ENCODE data around the gene EMC10. TPM values are rescaled to one million over a fixed set of nuclear protein-coding genes. Genes with fewer than 3 reads are reported as not detected.

The EMC10 gene
- total and polyA plus RNA-seq, 2 of the 4 experiments (the other 2 are of a cell fraction), result 11.3 to 90.9 TPM

GRCh38 chr19:50501186-50501567 lies 24.9 kb downstream of the EMC10 start:
- no peak overlapping the region for H4K5ac ChIP-seq (ENCODE audit: low read depth, low read length)
- H2AK9ac ChIP-seq (replicated peaks; ENCODE audit: low read depth, low read length, poor library complexity), result no peak overlapping the region
- WGBS, 2 experiments (ENCODE audit: extremely low coverage in 2 of 2, insufficient read length in 1 of 2), result 32% methylated on average over 8 of the region's 12 CpGs; no CpG with 5 or more reads in 1 of the 2 experiments
- no peak overlapping the region for H3K4me3 ChIP-seq (ENCODE audit: insufficient read depth, low read depth, low read length)
- H3K18ac ChIP-seq (ENCODE audit: low read depth, low read length), result no peak overlapping the region
- H3K56ac ChIP-seq (ENCODE audit: extremely low read depth, insufficient read depth, low read length), result no peak overlapping the region
- H3K9me1 ChIP-seq (ENCODE audit: insufficient read depth, low read length), result no peaks in the 10 kb centered on the region
- DNase-seq (no peak), ATAC-seq (ENCODE audit: low read depth) (no peak)
- POLR2A ChIA-PET (ENCODE audit: unreplicated experiment), result no interaction called here
- H3K14ac ChIP-seq (replicated peaks; ENCODE audit: low read depth, low read length), result no peak overlapping the region
- H2BK5ac ChIP-seq (ENCODE audit: low read depth, low read length, poor library complexity, severe bottlenecking), result no peak overlapping the region
- no peak overlapping the region for H2BK15ac ChIP-seq (ENCODE audit: low read depth, low read length)
- H2BK20ac ChIP-seq (ENCODE audit: low read depth, low read length), result no peak overlapping the region
- CTCF ChIA-PET, result no interaction called here
- peaks cover 21% of the 10 kb centered on the region; the same call in 1 of the 2 replicates for H3K27me3 ChIP-seq (ENCODE audit: control insufficient read depth, insufficient read depth, low read length)
- intact Hi-C loops (cut with micrococcal nuclease) (no loop called here), in situ Hi-C loops (cut with MboI; ENCODE audit: low sequenced_read_pairs) (no loop called here), dilution Hi-C loops (cut with HindIII; ENCODE audit: low sequenced_read_pairs, unreplicated experiment) (no loop called here)
- no peak overlapping the region for H2AFZ ChIP-seq (replicated peaks; ENCODE audit: low read length, poor library complexity)
- no peak overlapping the region for H4K8ac ChIP-seq (ENCODE audit: low read depth in 2 of 2, low read length in 2 of 2)
- H3K4me1 ChIP-seq (ENCODE audit: control insufficient read depth, insufficient read depth, low read length), result no peaks in the 10 kb centered on the region
- H3K9me3 ChIP-seq (ENCODE audit: control insufficient read depth, insufficient read depth, low read length), result no peaks in the 10 kb centered on the region
- no peaks in the 10 kb centered on the region for H3K79me1 ChIP-seq (ENCODE audit: low read depth in 1 of 2, low read length in 2 of 2)
- no peak overlapping the region for H3K4me2 ChIP-seq (ENCODE audit: low read depth, low read length)
- TF ChIP-seq BHLHE40 (IDR thresholded peaks at IDR 0.05; ENCODE audit: low read depth, low read length), result no peak
- no peak for TF ChIP-seq MXI1 (IDR thresholded peaks at IDR 0.05; ENCODE audit: borderline replicate concordance, low read depth, low read length)
- TF ChIP-seq NFE2L2 (IDR thresholded peaks at IDR 0.05; ENCODE audit: low read depth, low read length), result no peak
- no peak for TF ChIP-seq FOS (IDR thresholded peaks at IDR 0.05; ENCODE audit: low read depth, low read length)
- no peak for TF ChIP-seq SMC3 (IDR thresholded peaks at IDR 0.05; ENCODE audit: low read depth, low read length)
- TF ChIP-seq RFX5 (IDR thresholded peaks at IDR 0.05; ENCODE audit: low read depth, low read length), result no peak
- TF ChIP-seq MAZ (IDR thresholded peaks at IDR 0.05; ENCODE audit: borderline replicate concordance, low read depth, low read length), result no peak
- no peak for TF ChIP-seq CTCF (conservative IDR thresholded peaks at IDR 0.05; ENCODE audit: low read depth, low read length)
- H3K36me3 ChIP-seq (ENCODE audit: control insufficient read depth, insufficient read depth, low read length), result peaks cover 2% of the 10 kb centered on the region; the same call in 1 of the 2 replicates
- no peak overlapping the region for H4K91ac ChIP-seq (ENCODE audit: insufficient read depth, low read depth, low read length)
- H2BK120ac ChIP-seq (ENCODE audit: low read depth, low read length), result no peak overlapping the region
- no peaks in the 10 kb centered on the region for H4K20me1 ChIP-seq (ENCODE audit: insufficient read depth, low read length)
- no peak overlapping the region for H3K9ac ChIP-seq (ENCODE audit: low read depth, low read length)
- no peak overlapping the region for H3K4ac ChIP-seq (ENCODE audit: low read depth, low read length)
- no TSS peak for BruUV-seq (replicated peaks)
- H3K27ac ChIP-seq (ENCODE audit: insufficient read depth, low read length), result no peak overlapping the region
- no peak overlapping the region for H3K23ac ChIP-seq (ENCODE audit: low read depth, low read length)
- no peak overlapping the region for H2AK5ac ChIP-seq (ENCODE audit: low read depth, low read length)

Data from IMR-90 (cell line).